IMR-90 (cell line): ENCODE data around the gene SS18L1. TPM values are rescaled to one million over a fixed set of nuclear protein-coding genes. Genes with fewer than 3 reads are reported as not detected.

Source experiments
- ATAC-seq: fragments of 200-7000 bp; cut with Tn5 transposase; 2 replicates; pipeline ENCODE4 v1.9.1; 2020; ENCODE audit warnings: low read depth, mild to moderate bottlenecking, moderate library complexity
- BruUV-seq: library from RNA; stranded (reverse); fragments of 400-500 nt; replicated peaks from 2 replicates; lab custom pipeline; 2021; lab: Mats Ljungman, UMichigan
- CTCF ChIA-PET: fragments of 300-600 bp; formaldehyde crosslinking; extraction: SDS; loops from one replicate; lab custom pipeline; 2021; ENCODE audit warnings: antibody characterized with exemption; lab: Yijun Ruan, JAX
- POLR2A ChIA-PET: fragments of 300-600 bp; sonication (Branson Sonifier 250); formaldehyde crosslinking; loops from one replicate; lab custom pipeline; 2022; ENCODE audit warnings: antibody characterized with exemption; ENCODE audit not compliant: unreplicated experiment; lab: Charles Lee
- DNase-seq: peaks from one replicate; pipeline ENCODE4 v3.0.0; 2013
- H2AFZ ChIP-seq: replicated peaks from 2 replicates; pipeline ENCODE3; 2013; ENCODE audit warnings: low read length, mild to moderate bottlenecking; ENCODE audit not compliant: poor library complexity
- H2AK5ac ChIP-seq: 2 replicates; pipeline ENCODE4 v1.6.1; 2013; ENCODE audit warnings: low read depth, low read length, inconsistent platforms
- H2AK9ac ChIP-seq: replicated peaks from 2 replicates; pipeline ENCODE3; 2013; ENCODE audit warnings: mild to moderate bottlenecking, low read depth, low read length, moderate library complexity; ENCODE audit not compliant: poor library complexity
- H2BK120ac ChIP-seq: 2 replicates; pipeline ENCODE4 v1.6.1; 2013; ENCODE audit warnings: low read depth, low read length, inconsistent platforms
- H2BK15ac ChIP-seq: 3 replicates; pipeline ENCODE4 v1.6.1; 2013; ENCODE audit warnings: low read depth, low read length, inconsistent platforms
- H2BK20ac ChIP-seq: 2 replicates; pipeline ENCODE4 v1.6.1; 2013; ENCODE audit warnings: low read depth, mild to moderate bottlenecking, inconsistent platforms, low read length, moderate library complexity
- H2BK5ac ChIP-seq: 2 replicates; pipeline ENCODE4 v1.6.1; 2013; ENCODE audit warnings: mild to moderate bottlenecking, low read depth, low read length, inconsistent platforms; ENCODE audit not compliant: poor library complexity, severe bottlenecking
- H3K14ac ChIP-seq: replicated peaks from 2 replicates; pipeline ENCODE4 v1.6.1; 2013; ENCODE audit warnings: low read depth, low read length, inconsistent platforms
- H3K18ac ChIP-seq: 2 replicates; pipeline ENCODE4 v1.6.1; 2013; ENCODE audit warnings: low read depth, low read length, control low read depth
- H3K23ac ChIP-seq: 2 replicates; pipeline ENCODE4 v1.6.1; 2013; ENCODE audit warnings: low read depth, low read length, inconsistent platforms
- H3K27ac ChIP-seq: 2 replicates; pipeline ENCODE4 v1.5.1; 2013; ENCODE audit warnings: mild to moderate bottlenecking, control low read depth, low read length; ENCODE audit not compliant: insufficient read depth
- H3K27me3 ChIP-seq: 2 replicates; pipeline ENCODE4 v1.6.1; 2013; ENCODE audit warnings: low read length; ENCODE audit not compliant: control insufficient read depth, insufficient read depth
- H3K36me3 ChIP-seq: 2 replicates; pipeline ENCODE4 v1.6.1; 2013; ENCODE audit warnings: low read length, mixed read lengths; ENCODE audit not compliant: control insufficient read depth, insufficient read depth
- H3K4ac ChIP-seq: 2 replicates; pipeline ENCODE4 v1.6.1; 2013; ENCODE audit warnings: low read depth, low read length, inconsistent platforms
- H3K4me1 ChIP-seq: 2 replicates; pipeline ENCODE4 v1.6.1; 2013; ENCODE audit warnings: low read length, mixed read lengths; ENCODE audit not compliant: control insufficient read depth, insufficient read depth
- H3K4me2 ChIP-seq: 2 replicates; pipeline ENCODE4 v1.6.1; 2013; ENCODE audit warnings: low read depth, mild to moderate bottlenecking, control low read depth, low read length, moderate library complexity
- H3K4me3 ChIP-seq: 2 replicates; pipeline ENCODE4 v1.5.1; 2013; ENCODE audit warnings: low read depth, mild to moderate bottlenecking, control low read depth, low read length, moderate library complexity; ENCODE audit not compliant: insufficient read depth
- H3K56ac ChIP-seq: 2 replicates; pipeline ENCODE4 v1.6.1; 2013; ENCODE audit warnings: low read length, inconsistent platforms; ENCODE audit not compliant: insufficient read depth; ENCODE audit errors: extremely low read depth
- H3K79me1 ChIP-seq, 2 experiments: 2 replicates each; pipeline ENCODE4 v1.6.1; 2013; ENCODE audit warnings: low read length in 2 of 2, inconsistent platforms in 1 of 2, low read depth in 1 of 2
- H3K9ac ChIP-seq: 2 replicates; pipeline ENCODE4 v1.6.1; 2013; ENCODE audit warnings: low read depth, low read length, control low read depth
- H3K9me1 ChIP-seq: 2 replicates; pipeline ENCODE4 v1.6.1; 2013; ENCODE audit warnings: low read length, inconsistent platforms; ENCODE audit not compliant: insufficient read depth
- H3K9me3 ChIP-seq: 2 replicates; pipeline ENCODE4 v1.6.1; 2013; ENCODE audit warnings: low read length; ENCODE audit not compliant: control insufficient read depth, insufficient read depth
- H4K20me1 ChIP-seq: 2 replicates; pipeline ENCODE4 v1.6.1; 2013; ENCODE audit warnings: low read length, inconsistent platforms; ENCODE audit not compliant: insufficient read depth
- H4K5ac ChIP-seq: 2 replicates; pipeline ENCODE4 v1.6.1; 2013; ENCODE audit warnings: mild to moderate bottlenecking, low read depth, low read length, control low read depth
- H4K8ac ChIP-seq, 2 experiments: 2 replicates each; pipeline ENCODE4 v1.6.1; 2013; ENCODE audit warnings: low read depth in 2 of 2, low read length in 2 of 2, control low read depth in 1 of 2, inconsistent platforms in 1 of 2
- H4K91ac ChIP-seq: 2 replicates; pipeline ENCODE4 v1.6.1; 2013; ENCODE audit warnings: low read depth, low read length, inconsistent platforms; ENCODE audit not compliant: insufficient read depth
- BHLHE40 ChIP-seq: fragments of 150-350 bp; IDR thresholded peaks from 2 replicates; pipeline ENCODE4 v1.6.1; 2016; ENCODE audit warnings: mild to moderate bottlenecking, low read depth, low read length
- CHD1 ChIP-seq: IDR thresholded peaks from 2 replicates; pipeline ENCODE4 v1.6.1; 2012; ENCODE audit warnings: low read depth, low read length, improper control_type of control experiment
- CTCF ChIP-seq: conservative IDR thresholded peaks from 2 replicates; pipeline ENCODE4 v1.5.1; 2012; ENCODE audit warnings: mild to moderate bottlenecking, low read depth, low read length, improper control_type of control experiment
- ELK1 ChIP-seq: fragments of 150-350 bp; IDR thresholded peaks from 2 replicates; pipeline ENCODE4 v1.6.1; 2016; ENCODE audit warnings: low read depth, mild to moderate bottlenecking, low read length, moderate library complexity, borderline replicate concordance
- FOS ChIP-seq: fragments of 150-350 bp; IDR thresholded peaks from 2 replicates; pipeline ENCODE4 v1.6.1; 2016; ENCODE audit warnings: low read depth, low read length
- MAZ ChIP-seq: IDR thresholded peaks from 2 replicates; pipeline ENCODE4 v1.6.1; 2012; ENCODE audit warnings: low read depth, mild to moderate bottlenecking, low read length, improper control_type of control experiment, moderate library complexity, borderline replicate concordance
- NFE2L2 ChIP-seq: fragments of 150-350 bp; IDR thresholded peaks from 2 replicates; pipeline ENCODE4 v1.6.1; 2016; ENCODE audit warnings: low read depth, mild to moderate bottlenecking, low read length
- POLR2A ChIP-seq: IDR thresholded peaks from 2 replicates; pipeline ENCODE4 v1.6.1; 2012; ENCODE audit warnings: mild to moderate bottlenecking, low read depth, low read length
- RAD21 ChIP-seq: IDR thresholded peaks from 2 replicates; pipeline ENCODE4 v1.6.1; 2012; ENCODE audit warnings: low read length, improper control_type of control experiment
- RCOR1 ChIP-seq: IDR thresholded peaks from 2 replicates; pipeline ENCODE4 v1.6.1; 2012; ENCODE audit warnings: mild to moderate bottlenecking, low read length, improper control_type of control experiment; ENCODE audit not compliant: insufficient replicate concordance
- RFX5 ChIP-seq: IDR thresholded peaks from 2 replicates; pipeline ENCODE4 v1.8.0; 2012; ENCODE audit warnings: low read depth, mild to moderate bottlenecking, low read length, moderate library complexity
- USF2 ChIP-seq: fragments of 150-350 bp; IDR thresholded peaks from 2 replicates; pipeline ENCODE4 v1.6.1; 2017; ENCODE audit warnings: mild to moderate bottlenecking, antibody characterized with exemption, low read length, low read depth
- WGBS, 2 experiments: methylation state at CpG; one replicate each; pipeline versions ENCODE4 v1.1.5 to v1.1.7; 2013; ENCODE audit warnings: missing lambda C conversion rate in 2 of 2; ENCODE audit not compliant: insufficient read length in 1 of 2; ENCODE audit errors: extremely low coverage in 2 of 2; 5-methylcytosine and 5-hydroxymethylcytosine counted together
- dilution Hi-C: fragments of 300-500 bp; cut with HindIII; formaldehyde crosslinking; loops from one replicate; pipeline ENCODE4 v1.14.3; 2018; ENCODE audit warnings: low sequenced_read_pairs; ENCODE audit not compliant: unreplicated experiment
- in situ Hi-C: fragments of 300-500 bp; cut with MboI; formaldehyde crosslinking; loops from 3 replicates; pipeline ENCODE4 v1.14.3; 2019; ENCODE audit warnings: low sequenced_read_pairs, inconsistent platforms, mixed read lengths
- intact Hi-C: fragments of 100-400 bp; cut with micrococcal nuclease; formaldehyde crosslinking; loops from 2 replicates; pipeline ENCODE4 v1.10.0; 2022
- polyA plus RNA-seq, 3 experiments: library from polyadenylated mRNA; depleted of rRNA; stranded (reverse); fragments of >200 nt; gene quantifications; 2 replicates each; pipeline ENCODE4 v1.2.3, GENCODE V29; 2012; ENCODE audit warnings: low replicate concordance in 1 of 3
- total RNA-seq: library from RNA; depleted of rRNA; stranded (reverse); fragments of >200 nt; gene quantifications from 2 replicates; pipeline ENCODE4 v1.2.3, GENCODE V29; 2012

The SS18L1 gene
- total and polyA plus RNA-seq, 2 of the 4 experiments (the other 2 are of a cell fraction), result 8.1 to 12.2 TPM

GRCh38 chr20:62227591-62227976 lies 84.0 kb downstream of the SS18L1 start:
- Histone ChIP-seq H3K4me3 (no peak overlapping the region), H2AK5ac (no peak overlapping the region), H3K18ac (no peak overlapping the region), H3K56ac (no peak overlapping the region), H4K8ac (no peak overlapping the region), H3K4me1 (no peaks in the 10 kb centered on the region), H2AFZ (no peak overlapping the region), H2AK9ac (no peak overlapping the region), H3K4ac (no peak overlapping the region), H3K27me3 (peaks cover 65% of the 10 kb centered on the region), H2BK15ac (no peak overlapping the region), H3K4me2 (no peak overlapping the region), H3K9me1 (no peaks in the 10 kb centered on the region), H2BK5ac (no peak overlapping the region), H3K79me1 (no peaks in the 10 kb centered on the region), H2BK120ac (no peak overlapping the region), H3K36me3 (no peaks in the 10 kb centered on the region), H4K5ac (no peak overlapping the region), H4K91ac (no peak overlapping the region), H3K27ac (no peak overlapping the region), H3K9me3 (no peaks in the 10 kb centered on the region; the same call in 1 of the 2 replicates), H3K14ac (no peak overlapping the region), H4K20me1 (no peaks in the 10 kb centered on the region), H2BK20ac (no peak overlapping the region), H3K23ac (no peak overlapping the region), H3K9ac (no peak overlapping the region)
- in situ Hi-C loops, result no loop called here
- dilution Hi-C loops, result no loop called here
- intact Hi-C loops, result no loop called here
- no peak for TF ChIP-seq CHD1
- no peak for TF ChIP-seq CTCF
- TF ChIP-seq RAD21, result no peak
- no peak for TF ChIP-seq BHLHE40
- no peak for TF ChIP-seq RCOR1
- no peak for TF ChIP-seq ELK1
- no peak for TF ChIP-seq USF2
- no peak for TF ChIP-seq RFX5
- no peak for TF ChIP-seq FOS
- TF ChIP-seq POLR2A, result no peak
- TF ChIP-seq MAZ, result no peak
- TF ChIP-seq NFE2L2, result no peak
- WGBS, 2 experiments, result 31% methylated on average over 3 of the region's 10 CpGs; no CpG with 5 or more reads in 1 of the 2 experiments
- no TSS peak for BruUV-seq
- POLR2A ChIA-PET, result no interaction called here
- ATAC-seq (peak; percentile 13; the same call in 1 of the 2 replicates), DNase-seq (no peak)
- CTCF ChIA-PET, result no interaction called here
